CD4-positive, alpha-beta T cell treated with Interleukin-6 at 100 ng/mL for 8 hours (primary cell): Measurements from ENCODE around the gene TRMT11.

Experiments used
- DNase-seq: peaks from one replicate; pipeline ENCODE4 v3.0.0-alpha.2; 2020; ENCODE audit warnings: mixed read lengths, low spot score

TRMT11 gene

GRCh38 chr6:126076992-126077664, 90.8 kb downstream of the TRMT11 start:
- DNase-seq: no peak

GRCh38 chr6:126077810-126078776, 91.8 kb downstream of the TRMT11 start:
- DNase-seq: no peak

GRCh38 chr6:126083875-126084274, 97.5 kb downstream of the TRMT11 start:
- DNase-seq: no peak

- no peak for DNase-seq
These were observed 100.2 kb downstream of the TRMT11 start for GRCh38 chr6:126086560-126086959.
